ENCODE measurements around the gene ZEB2.
A peak's percentile ranks its signal among the peaks of the same experiment; 100 is the strongest.

ZEB2 gene

DNA sequence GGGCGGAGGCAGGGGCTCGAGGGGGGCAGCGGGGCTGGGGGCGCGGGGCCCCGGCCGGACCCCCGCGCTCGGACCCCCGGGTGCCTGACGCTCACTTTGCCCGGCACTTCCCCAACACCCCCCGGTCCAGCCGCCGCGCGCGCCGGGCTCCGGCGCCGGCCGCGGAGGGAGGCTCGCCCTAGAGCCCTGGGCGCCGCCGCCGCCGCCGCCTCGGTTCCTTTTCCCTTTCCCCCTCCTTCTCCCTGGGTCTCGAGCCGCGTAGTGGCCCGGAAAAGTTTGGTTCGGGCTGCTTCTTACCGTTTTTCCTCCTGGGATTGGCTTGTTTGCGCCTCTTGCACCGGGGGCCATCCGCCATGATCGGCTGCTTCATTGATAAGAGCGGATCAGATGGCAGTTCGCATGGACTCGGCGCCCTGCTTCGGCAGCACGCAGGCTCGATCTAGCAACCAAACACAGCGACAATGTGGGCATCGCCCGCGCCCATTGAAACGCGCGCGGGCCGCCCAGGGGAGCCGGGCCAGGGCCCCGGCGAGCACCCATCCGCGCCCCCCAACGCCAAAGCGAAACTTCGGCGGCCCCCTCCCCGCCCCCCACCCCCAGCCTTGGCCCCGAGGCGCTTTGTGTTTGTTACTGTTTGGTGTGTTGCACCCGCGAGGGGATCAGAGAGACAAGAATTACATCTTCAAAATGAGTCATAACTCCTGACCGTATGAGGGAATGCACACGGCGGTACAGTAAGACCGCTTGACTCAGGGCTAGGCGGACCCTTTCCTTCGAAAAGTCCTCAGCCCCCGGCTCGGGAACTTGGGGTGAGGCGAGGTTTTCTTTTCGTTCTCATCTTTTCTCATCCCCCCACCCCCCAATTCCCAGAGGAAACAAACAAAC lies 2.7 kb downstream of the ZEB2 start:
- peak overlapping the region; percentile 84 for H3K4me3 ChIP-seq (ENCODE audit: low read depth, low read length)
- no peak for TF ChIP-seq CTCF (IDR thresholded peaks at IDR 0.05; ENCODE audit: low read depth, low read length)

GRCh38 chr2:144516411-144516980 lies 3.4 kb downstream of the ZEB2 start:
- TF ChIP-seq CTCF (IDR thresholded peaks at IDR 0.05; ENCODE audit: low read depth, low read length): no peak
- H3K4me3 ChIP-seq (ENCODE audit: low read depth, low read length): peak overlapping the region; percentile 84

DNA sequence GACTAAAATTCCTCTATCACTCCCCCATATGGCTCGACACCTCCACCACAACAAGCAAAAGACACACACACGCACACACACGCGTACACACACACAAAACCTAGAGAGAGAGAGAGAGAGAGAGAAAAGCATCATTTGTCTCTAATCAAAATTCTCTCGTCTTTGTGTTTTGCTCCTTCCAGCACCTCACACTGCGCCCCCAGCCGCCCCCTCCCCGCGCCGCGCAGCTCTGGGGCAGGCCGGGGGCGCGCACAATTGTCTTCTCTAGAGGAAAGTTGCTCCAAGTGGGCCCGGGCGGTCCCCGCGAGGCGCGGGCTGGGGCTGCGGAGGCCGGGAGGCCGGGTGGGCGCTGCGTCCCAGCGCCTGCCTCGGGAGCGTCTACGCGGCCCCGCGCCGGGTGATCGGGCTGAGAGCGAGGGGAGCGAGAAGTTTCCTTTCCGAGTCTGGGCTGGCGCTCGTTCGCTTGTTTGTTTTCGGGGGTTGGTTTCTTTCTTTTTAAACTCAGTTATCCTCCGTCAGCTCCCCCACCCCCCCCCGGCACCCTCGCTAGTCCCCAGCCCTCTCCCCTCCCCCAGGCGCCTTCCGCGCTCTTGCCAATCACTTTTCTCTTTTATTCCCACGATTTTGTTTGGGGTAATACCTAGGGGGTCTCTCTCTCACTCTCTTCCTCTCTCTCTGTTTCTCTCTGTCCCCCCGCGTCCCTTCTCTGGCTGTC lies 4.1 kb downstream of the ZEB2 start:
- peak overlapping the region; percentile 84 for H3K4me3 ChIP-seq (ENCODE audit: low read depth, low read length)
- no peak for TF ChIP-seq CTCF (IDR thresholded peaks at IDR 0.05; ENCODE audit: low read depth, low read length)

DNA sequence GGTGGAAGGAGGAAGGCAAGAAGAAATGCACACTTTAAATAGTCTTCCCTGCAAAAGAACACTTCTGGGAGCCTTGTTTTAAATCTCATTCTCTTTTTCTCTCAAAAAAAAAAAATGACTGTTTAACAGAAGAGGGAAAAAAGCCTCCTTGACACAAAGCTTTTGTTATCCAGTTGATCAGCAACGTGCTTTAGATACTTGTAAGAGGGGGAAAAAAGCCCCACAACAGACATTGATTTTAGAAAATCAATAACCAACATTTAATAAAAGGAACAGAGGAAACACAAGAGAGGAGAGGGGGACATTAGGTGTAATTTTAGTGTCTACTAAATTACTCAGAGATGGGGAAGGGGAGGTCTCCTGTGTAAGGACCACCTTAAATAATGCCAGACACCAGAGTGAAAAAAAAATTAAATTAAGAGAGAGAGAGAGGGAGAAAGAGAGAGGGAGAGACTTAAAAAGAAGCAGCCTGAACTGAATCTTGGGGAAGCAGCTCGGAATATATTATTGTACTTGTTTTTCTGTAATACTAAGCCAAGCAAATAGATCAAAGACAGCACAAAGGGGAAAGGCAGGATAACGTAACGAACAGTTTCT lies 4.7 kb downstream of the ZEB2 start:
- no peak for TF ChIP-seq CTCF (IDR thresholded peaks at IDR 0.05; ENCODE audit: low read depth, low read length)
- peak overlapping the region; percentile 84 for H3K4me3 ChIP-seq (ENCODE audit: low read depth, low read length)

DNA sequence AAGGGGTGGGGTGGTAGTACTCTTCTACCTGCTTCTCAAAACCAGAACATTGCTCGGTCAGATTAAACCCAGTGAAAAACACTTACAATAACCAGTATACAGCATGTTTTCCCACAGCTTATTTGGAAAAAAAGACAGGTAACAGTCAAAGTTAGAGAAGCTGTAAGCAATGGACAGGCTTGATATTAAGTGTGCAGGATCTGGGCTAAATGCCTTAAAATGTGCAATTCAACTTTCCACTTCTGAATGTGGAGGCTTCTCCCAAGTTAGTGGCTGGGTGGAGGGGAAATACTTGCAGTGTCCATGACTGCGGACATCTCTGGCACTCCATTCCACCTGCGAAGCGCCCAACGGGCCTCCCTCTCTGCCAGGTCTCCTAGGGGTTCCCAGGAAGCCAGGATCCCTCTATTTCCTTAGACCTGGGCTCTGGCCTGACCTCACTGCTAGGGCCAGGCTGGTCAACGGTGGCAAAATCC lies 5.3 kb downstream of the ZEB2 start:
- peak overlapping the region; percentile 84 for H3K4me3 ChIP-seq (ENCODE audit: low read depth, low read length)
- TF ChIP-seq CTCF (IDR thresholded peaks at IDR 0.05; ENCODE audit: low read depth, low read length): no peak

DNA sequence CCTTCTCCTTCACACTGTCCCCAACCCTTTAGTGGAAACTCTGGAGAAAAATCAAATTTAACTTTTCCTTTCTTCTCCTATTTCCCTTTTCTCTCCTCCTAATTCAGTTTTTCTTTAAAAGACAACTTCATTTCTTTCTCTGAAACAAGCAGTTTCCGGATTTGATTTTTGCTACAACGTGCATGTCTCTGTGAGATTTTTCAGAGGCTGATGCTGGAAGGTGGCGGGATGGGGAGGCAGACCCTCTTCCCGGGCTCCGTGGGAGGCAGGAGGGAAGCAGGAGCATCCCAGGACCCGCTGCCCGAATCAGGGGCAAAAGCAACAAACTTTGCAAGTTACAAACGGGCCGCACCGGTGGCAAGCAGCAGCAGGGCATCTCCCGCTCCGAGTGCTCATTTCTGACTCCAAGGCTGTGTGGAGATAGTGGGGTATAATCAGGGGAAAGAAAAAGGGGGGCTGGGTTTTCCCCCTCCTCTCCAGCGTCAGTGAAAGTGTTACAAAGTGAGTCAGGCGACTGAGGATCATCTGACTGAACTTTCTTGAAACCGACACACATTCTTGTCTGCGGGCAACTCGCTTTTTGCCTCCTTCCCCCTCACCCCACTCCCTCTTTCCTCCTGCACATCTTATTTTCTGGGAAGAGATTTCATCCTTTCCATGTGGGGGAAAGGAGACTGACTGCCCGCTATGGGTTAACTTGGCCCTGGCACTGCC lies 6.4 kb downstream of the ZEB2 start:
- TF ChIP-seq CTCF (IDR thresholded peaks at IDR 0.05; ENCODE audit: low read depth, low read length): no peak
- H3K4me3 ChIP-seq (ENCODE audit: low read depth, low read length): peak overlapping the region; percentile 50

All from WI38 (cell line).